ENCODE data around the gene SPATS2.
"Not testable (repeated sequence)": the region's sequence is repeated elsewhere in the genome, so short reads cannot be mapped to it uniquely, and the experiment has no call there.

SPATS2 gene

DNA sequence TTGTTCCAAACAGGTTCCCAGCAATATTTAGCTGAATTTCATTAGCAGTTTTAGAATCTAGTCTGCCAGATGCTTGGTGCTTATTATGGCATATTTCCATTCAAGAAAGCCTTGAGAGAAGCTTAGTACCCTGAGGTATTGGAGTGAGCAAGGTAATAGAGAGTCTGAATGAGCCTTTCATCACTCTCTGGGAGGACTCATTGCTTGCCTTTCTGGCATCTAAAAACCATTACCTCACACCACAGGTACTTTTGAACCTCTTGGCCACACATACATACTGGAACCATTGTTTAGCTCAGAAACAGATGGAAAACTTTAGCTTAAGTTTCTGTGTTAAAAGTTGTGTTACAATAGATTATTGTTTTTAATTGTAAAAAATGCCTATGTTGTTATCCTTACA, 144.1 kb downstream of the SPATS2 start:
- DNase-seq (ENCODE audit: low spot score) (no peak), FAIRE-seq (no peak)

DNA sequence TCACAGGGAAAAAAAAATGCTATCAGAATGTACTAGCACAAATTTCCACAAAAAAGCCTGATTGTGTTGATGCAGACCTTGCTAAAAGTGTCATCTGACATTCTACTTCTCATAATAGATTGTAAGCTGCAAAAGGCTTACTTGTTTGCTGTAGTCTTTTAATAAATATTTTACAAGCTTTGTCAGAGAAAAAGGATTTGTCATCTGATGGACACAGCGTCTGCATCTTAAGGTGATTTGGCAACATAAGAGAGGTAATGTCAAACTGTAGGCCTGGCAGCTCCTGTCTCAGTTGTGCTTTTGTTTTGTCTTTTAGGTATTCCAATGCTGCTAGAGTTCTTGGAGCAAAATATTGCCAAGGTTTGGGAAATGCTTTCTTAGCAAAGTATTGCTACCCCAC, 145.3 kb downstream of the SPATS2 start:
- DNase-seq (ENCODE audit: low spot score) (no peak), FAIRE-seq (no peak)

DNA sequence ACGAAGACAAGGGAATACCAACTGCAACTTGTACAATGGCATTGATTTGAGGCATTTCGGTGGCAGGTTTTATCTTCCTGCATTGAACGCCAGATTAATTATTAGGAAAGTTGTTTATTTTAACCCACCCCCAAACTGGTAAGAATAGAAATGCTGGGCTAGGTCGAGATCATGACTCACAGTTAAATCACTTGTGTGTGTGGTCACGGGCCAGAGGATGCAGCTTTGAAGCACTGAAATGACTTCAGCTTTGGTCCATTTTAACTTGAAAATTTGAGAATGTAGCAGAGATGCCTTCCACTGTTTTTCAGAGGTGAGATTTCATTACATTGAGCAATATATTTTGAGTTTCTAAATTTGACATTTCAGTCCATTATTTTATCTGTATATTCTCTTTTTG, 148.0 kb downstream of the SPATS2 start:
- DNase-seq (ENCODE audit: low spot score) (peak; percentile 65), FAIRE-seq (peak; percentile 94)

DNA sequence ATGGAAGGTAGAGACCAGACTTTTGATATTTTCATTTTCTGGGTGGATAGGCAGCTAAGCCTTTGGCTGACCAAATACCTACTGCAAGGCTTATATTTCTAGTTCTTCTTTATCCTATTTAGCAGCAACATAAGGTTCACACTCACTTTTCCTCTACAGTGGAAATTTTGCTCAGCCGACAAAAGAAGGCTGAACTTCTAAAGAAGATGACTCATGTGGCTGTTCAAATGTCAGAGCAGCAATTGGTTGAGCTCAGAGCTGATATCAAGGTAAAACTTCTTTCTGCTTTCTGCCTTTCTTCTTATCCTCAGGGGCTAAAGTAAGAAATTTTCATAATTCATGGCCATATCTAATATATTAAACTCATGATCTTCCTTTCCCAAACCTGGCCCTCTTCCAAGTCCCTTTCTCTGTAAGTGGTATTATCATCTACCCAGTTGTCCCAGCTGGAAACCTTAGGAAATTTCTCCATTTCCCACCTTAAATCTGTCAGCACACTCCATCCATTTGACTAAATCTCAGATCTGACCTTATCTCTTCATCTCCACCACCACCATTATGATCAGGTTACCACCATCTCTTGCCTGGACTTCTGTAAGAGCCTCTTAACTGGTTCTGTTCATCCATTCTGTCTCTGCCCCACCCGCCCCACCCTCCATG, 151.8 kb downstream of the SPATS2 start:
- DNase-seq (ENCODE audit: low spot score): no peak
- peak; percentile 58 for FAIRE-seq

DNA sequence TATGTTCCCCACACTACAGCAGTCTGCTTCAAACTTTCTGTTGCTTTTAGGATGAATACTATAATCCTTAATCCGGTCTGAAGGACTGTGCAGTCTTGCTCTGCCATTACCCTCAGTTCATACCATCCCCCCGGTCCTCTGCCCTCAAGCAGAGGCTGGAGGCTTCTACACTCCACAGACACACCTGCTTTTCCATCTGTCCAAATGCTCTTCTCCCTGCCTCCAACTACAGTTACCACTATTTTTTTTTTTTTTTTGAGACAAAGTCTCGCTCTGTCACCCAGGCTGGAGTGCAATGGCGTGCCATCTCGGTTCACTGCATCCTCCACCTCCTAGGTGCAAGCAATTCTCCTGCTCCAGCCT, 152.3 kb downstream of the SPATS2 start:
- no peak for DNase-seq (ENCODE audit: low spot score)
- no peak for FAIRE-seq

DNA sequence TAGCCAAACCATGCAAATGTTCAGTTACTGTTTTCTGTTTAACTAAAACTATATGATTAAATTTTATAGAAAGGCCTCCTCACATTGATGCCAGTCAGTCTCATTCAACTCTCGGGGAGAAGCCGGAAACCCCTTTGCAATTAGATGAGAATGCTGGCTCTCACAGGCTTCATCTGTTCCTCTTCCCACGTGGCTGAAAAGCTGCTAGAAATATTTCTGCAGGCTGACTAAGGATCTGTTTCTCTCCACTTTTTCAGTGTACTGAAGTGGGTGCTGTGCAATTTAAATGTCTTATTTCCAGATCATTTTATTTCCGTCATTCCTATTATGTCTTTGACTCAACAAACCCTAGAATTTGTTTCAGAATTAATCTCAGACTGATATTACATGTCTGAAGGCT, 154.1 kb downstream of the SPATS2 start:
- no peak for FAIRE-seq
- DNase-seq (ENCODE audit: low spot score): no peak

DNA sequence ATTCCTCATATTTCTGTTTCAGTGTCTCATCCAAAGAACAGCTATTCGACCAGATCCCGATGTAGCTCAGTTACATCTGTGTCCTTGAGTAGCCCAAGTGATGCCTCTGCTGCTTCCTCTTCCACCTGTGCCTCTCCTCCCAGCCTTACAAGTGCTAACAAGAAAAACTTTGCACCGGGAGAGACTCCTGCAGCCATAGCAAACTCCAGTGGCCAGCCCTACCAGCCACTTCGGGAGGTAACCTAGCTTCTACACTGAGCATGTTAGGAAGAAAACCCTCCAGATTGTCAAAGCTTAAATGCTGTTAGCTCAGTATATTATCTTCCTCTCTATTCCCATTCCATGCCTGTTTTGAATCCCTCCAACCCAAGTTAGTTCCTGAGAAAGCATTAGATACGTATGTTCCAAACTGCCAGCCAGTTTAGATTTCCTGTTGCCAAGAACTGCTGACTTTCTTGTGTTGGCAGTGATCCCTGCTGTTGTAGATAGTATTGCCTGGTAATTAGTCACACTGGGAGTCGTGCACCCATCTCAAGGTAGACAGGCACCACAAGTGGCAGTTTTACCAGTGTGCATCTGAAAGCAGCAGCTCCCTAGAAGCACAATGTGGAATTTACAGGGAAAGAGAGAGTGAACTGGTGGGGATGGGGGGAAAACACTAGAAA, 157.5 kb downstream of the SPATS2 start:
- no peak for DNase-seq (ENCODE audit: low spot score)
- FAIRE-seq: no peak

DNA sequence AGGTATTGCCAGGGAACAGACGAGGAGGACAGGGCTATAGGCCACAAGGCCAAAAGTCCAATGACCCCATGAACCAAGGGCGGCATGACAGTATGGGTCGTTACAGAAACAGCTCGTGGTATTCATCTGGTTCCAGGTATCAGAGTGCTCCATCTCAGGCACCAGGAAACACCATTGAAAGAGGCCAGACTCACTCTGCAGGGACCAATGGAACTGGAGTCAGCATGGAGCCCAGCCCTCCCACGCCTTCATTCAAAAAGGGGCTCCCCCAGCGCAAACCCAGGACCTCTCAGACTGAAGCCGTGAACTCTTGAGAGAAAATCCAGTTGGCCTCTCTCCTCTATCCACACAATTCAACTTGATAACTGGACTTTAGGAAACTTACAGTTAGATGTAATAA, 158.7 kb downstream of the SPATS2 start:
- DNase-seq (ENCODE audit: low spot score) (no peak), FAIRE-seq (no peak)

DNA sequence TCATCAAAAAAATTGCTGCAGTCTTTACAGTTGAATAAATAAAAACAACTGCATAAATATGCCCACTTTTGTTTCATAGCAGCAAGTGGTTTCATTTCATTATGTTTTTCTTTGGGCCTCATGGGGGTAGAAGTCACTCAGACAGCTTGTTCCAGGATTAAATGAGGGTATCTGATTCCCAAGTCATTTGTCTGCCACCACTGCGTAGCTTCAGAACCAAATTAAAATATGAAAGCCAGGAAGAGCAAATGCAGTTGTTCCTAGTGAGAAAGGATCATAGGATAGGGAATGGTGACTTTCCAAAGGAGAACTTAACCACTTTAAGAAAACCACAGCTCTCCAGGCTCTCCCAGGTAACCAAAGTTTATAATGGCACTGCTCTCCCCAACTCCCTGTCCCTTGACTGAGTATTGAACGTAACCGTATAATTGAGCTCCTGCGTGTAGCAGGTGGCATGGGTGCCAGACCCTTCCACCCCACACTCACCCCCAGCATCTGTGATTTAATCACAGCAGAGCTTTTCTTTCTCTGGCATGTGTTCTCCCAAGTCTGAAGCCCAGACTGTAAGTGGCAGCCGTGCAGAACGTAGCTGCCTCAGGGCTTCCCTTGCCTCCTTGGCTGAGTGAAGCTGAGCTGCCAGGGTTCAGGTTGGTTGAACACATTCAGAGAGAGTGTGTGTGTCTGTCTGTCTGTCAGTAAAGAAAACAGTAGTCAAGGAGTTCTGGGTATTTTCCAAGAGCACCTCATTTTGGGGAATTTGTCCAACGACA, 160.3 kb downstream of the SPATS2 start:
- DNase-seq (ENCODE audit: low spot score) (no peak), FAIRE-seq (no peak)

DNA sequence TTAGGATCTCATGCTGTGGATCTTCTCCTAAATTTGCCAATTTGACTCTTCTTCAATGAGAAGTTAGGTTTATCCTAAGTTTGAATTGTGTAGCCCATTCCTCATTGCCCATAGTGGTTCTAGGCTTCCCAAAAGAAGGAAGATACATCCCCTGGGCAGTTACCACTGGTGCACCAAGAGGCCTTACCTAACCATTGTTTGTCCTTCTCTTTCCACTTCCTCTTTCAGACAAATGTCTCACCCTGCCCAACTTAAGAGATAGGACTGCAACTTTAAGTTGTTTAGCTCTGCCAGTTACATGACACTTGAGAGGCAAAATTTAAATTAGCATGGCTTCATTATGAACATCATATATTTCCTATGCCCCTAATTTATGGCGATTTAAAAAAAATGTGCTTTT, 162.2 kb downstream of the SPATS2 start:
- no peak for FAIRE-seq
- no peak for DNase-seq (ENCODE audit: low spot score)

DNA sequence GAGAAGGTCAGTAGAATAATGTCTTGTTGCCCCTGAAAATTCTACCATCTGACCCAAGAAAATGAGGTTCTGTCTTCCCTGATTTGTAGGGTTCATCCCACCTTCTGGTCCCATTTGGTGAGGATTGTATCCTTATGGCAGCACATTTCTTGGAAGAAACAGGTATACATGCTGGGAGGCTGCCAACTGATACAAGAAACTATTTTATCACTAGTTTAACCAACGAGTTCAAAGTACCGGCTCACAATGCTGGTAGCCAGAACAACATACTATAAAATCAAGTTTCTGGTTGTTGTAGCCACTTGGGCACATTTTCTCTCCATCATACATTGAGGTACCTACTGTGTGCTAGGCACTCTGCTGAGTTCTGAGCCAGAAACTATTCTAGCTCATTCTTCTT, 164.5 kb downstream of the SPATS2 start:
- no peak for DNase-seq (ENCODE audit: low spot score)
- FAIRE-seq: no peak

DNA sequence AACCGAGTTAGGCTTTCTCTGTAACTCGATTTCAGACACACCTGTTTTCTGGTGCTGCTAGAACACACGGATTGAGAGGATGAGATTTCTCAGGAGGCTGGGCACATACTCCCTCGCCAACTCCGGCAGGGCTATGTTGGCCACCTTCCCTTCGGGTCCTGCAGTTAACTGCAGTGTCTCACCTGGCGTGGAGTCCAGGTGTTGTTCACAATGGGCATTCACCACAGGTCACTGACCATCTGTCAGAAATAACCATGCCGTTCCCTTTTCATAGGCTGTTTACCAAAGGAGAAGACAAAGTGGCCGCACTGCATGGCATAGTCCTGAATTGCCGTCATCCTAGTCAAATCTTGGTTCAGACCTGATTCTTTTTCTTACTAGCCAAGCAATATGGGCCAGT, 166.1 kb downstream of the SPATS2 start:
- DNase-seq (ENCODE audit: low spot score): no peak
- no peak for FAIRE-seq

DNA sequence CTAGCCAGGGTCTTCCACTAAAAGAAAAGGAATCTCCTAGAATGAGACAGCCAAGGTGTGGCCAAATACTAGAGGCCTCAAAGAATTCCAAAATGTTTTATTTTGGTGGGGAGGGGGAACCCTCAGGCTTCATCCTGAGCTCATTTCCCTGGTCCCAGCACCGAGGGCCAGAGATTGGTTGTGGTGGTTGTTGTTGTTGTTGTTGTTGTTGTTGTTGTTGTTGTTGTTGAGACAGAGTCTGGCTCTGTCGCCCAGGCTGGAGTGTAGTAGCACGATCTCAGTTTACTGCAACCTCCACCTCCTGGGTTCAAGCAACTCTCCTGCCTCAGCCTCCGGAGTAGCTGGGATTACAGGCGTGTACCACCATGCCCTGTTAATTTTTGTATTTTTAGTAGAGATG, 166.9 kb downstream of the SPATS2 start:
- not testable (repeated sequence) for DNase-seq (ENCODE audit: low spot score); FAIRE-seq

DNA sequence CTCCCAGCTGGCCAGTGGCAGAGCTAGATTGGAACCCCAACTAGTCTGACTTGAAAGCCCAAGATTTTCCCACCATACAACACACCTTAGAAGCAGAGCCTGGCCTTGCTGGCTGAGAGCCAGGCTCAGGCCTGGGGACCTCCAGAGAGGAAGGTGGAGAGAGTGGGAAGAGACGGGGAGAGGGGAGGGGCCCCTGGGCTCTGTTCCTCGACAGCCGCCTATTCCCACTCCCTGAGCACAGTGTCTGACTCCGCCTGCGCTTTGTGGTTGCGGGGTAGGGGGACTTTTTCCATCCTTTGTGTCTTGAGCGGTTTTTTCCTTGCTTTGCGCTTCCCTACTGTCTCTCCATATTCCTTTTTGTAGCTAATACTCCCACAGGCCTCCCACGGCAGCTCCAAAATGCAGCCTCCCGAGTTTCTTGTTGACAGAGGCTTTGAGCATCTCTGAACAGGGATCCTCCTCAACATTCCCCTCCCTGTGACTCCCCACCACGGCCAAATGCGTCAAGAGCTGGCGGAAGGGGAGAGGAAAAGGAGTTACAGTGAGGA, 167.5 kb downstream of the SPATS2 start:
- DNase-seq (ENCODE audit: low spot score) (no peak), FAIRE-seq (no peak)

DNA sequence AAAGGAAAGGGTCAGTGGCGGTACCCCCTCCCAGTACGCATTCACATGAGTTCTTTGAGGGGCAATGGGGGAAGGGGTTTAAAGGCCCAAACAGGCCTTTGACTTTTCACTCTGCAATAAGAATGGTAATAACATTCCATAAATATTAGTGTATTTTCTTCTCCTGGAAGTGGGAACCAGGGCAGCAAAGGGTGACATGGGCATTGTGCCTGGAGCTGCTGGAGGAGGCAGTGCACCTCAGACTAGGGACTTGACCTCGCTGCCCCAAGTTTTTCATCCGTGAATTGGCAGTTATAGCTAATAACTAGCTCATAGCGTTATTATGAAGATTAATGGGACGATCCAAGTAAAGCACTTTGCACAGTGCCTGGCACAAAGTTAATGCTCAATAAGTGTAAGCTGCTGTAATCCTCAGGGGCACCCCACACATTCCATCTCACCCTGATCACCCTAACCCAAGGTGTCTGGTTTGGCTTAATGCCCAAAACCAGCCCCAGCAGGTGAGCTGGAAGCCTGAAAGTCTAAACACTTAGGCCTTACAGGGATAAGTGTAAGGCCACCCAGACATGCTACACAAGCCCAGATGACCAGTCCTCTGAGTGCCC, 168.8 kb downstream of the SPATS2 start:
- DNase-seq (ENCODE audit: low spot score) (no peak), FAIRE-seq (no peak)

DNA sequence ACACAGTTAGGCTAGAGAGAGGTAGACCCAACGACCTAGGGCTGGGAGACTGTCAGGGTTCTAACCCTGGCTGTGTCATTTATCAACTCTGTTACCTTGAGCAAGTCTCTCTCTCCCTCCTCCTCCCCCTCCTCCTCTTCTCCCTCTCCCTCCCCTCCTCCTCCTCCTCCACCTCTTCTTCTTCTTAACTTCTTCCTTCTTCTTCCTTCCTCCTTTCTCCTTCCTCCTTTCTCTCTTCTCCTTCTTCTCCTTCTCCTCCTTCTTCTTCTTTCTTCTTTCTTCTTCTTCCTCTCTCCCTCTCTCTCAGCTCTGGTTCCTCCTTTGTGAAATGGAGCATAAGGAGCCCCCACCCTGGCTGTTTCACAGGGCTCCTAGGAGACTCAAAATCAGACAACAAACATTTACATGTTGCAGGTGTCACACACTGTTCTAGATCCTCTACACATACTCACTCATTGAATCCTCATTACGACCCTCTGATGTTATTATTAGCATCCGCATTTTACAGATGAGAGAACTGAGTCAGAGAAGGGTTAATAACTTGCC, 169.3 kb downstream of the SPATS2 start:
- no peak for DNase-seq (ENCODE audit: low spot score)
- no peak for FAIRE-seq

DNA sequence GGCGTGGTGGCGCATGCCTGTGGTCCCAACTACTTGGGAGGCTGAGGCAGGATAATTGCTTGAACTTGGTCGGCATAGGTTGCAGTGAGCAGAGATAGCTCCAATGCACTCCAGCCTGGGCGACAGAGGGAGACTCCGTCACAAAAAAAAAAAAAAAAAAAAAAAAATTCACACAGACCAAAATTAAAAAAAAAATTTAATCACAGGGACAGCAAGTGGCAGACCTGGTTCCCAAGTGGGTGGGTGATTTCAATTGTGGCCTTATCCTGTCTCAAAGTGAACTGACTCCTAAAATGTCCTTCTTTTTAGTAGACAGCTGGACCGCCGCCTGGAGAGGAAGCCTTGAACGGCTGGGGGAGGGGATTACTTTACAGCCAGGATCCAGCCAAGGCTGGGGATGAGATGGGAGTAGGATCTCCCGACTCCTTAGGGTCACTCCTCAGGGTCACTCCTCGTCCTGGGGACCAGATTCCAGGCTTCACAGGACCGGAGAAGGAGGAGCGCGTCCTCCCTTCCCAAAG, 170.0 kb downstream of the SPATS2 start:
- FAIRE-seq (no peak), DNase-seq (ENCODE audit: low spot score) (no peak)

DNA sequence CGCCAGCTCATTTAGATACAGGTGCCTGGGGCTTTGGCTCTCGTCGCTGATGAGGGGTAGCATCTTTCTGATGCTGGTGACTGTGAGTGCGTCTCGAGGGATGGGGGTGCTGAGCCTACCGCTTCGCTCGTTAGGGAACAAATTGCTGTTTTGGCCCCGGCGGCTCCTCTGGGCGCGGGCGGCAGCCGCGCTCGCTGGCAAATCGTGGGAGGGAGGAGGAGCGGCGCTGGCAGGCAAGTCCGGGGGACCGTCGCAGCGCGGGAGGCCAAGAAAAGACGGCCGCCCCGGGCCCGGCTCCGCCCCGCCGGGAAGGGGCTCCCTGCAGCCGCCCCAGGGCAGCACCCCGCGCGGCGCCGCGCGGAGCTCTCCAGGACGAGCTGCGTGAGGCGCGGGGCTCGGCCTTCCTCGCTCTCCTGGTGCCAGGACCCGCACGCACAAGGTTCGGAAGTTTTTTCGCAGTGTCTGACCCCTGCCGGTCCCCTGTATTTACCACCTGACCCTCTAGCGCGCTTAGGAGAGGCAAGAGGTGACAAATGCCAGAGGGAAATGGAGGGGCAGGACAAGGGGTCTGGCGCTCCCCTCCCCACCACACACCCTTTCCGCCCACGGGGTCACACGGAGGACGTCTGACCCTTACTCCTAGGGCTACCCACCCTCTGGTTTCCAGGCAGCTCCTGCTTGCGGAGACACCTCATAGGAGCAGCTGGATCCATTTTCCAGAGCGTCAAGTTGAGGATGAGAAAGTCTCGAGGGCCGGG, 170.7 kb downstream of the SPATS2 start:
- FAIRE-seq (no peak), DNase-seq (ENCODE audit: low spot score) (no peak)

DNA sequence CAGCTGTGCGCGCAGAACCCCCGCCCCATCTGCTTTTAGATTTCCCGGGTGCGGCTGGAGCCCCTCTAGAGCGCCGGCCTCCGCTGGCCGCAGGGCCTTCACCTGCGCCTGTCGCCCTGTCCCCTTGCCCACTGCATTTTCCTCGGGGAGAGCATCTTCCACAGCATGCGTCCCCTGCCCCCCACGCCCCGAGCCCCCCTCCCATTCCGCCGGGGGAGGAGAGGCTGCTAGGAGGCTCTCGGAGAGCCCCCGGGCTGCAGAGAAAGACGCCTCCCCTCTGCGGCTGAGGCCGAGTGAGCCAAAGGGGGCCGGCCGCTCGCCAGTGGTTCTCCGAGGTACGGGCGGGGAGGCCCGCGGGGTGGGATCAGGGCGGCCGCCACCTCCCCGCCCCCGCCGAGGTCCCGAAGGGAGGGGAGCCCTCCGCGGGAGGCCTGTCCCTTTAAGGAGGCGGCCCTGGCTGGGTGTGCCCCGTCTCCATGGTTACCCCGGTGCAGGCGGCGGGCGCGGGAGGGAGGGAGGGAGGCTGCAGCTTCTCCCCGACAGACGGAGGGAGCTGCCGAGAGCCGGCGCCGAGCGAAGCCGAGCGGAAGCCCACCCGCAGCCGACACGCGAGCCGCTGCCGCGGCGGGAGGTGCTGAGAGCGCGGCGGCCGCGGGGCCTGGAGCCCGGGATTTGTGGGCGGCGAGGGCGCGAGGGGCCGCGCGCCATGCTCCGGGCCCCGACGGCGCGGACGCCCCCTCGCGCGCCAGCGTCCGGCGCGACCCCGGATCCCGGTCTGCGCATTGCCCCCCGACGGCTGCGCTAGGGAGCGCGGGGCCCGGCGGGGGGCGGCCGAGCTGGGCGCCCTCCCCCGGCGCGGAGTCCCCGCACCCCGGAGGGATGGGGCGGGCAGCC, 171.5 kb downstream of the SPATS2 start, which contains the start of gene KCNH3:
Gene KCNH3 (plus strand): TSS at position 521 of the 894 bp plus-strand sequence. CDS start 387 bp downstream, outside the sequence.
- no peak for FAIRE-seq

More for the DNA sequence above, 171.5 kb downstream of the SPATS2 start, which contains the start of gene KCNH3:
- DNase-seq (ENCODE audit: low spot score): peak; percentile 13
